ENCODE results near the gene SACM1L.
"Not testable (repeated sequence)": the region's sequence is repeated elsewhere in the genome, so short reads cannot be mapped to it uniquely, and the experiment has no call there.

The SACM1L gene

GRCh38 chr3:45748068-45748467, 58.9 kb downstream of the SACM1L start:
- Histone ChIP-seq H2AFZ (ENCODE audit: low read length) (no peak overlapping the region), H3K27me3 (ENCODE audit: insufficient read depth, low read length, poor library complexity, severe bottlenecking) (no peaks in the 10 kb centered on the region), H4K20me1 (ENCODE audit: insufficient read depth, low read length, poor library complexity, severe bottlenecking) (no peaks in the 10 kb centered on the region), H3K9ac (ENCODE audit: low read depth, low read length, poor library complexity, severe bottlenecking) (no peak overlapping the region), H3K36me3 (ENCODE audit: insufficient read depth, low read length) (peaks cover 46% of the 10 kb centered on the region; the same call in 1 of the 2 replicates), H3F3A (ENCODE audit: low read depth) (no peaks in the 10 kb centered on the region), H3K9me3 (ENCODE audit: insufficient read depth, low read depth, low read length) (no peaks in the 10 kb centered on the region), H3K4me1 (ENCODE audit: insufficient read depth, low read length, poor library complexity, severe bottlenecking) (no peaks in the 10 kb centered on the region), H3K4me2 (ENCODE audit: low read depth, low read length, poor library complexity, severe bottlenecking) (no peak overlapping the region), H3K79me2 (ENCODE audit: insufficient read depth, low read length) (no peaks in the 10 kb centered on the region), H3K4me3 (ENCODE audit: low read length, poor library complexity, severe bottlenecking) (no peak overlapping the region), H3K9me2 (replicated peaks; ENCODE audit: low read depth, low read length) (no peaks in the 10 kb centered on the region)
- TF ChIP-seq CTCF (conservative IDR thresholded peaks at IDR 0.05; ENCODE audit: low read length) (no peak), EZH2phosphoT487 (IDR thresholded peaks at IDR 0.05; ENCODE audit: borderline replicate concordance) (no peak)

DNA sequence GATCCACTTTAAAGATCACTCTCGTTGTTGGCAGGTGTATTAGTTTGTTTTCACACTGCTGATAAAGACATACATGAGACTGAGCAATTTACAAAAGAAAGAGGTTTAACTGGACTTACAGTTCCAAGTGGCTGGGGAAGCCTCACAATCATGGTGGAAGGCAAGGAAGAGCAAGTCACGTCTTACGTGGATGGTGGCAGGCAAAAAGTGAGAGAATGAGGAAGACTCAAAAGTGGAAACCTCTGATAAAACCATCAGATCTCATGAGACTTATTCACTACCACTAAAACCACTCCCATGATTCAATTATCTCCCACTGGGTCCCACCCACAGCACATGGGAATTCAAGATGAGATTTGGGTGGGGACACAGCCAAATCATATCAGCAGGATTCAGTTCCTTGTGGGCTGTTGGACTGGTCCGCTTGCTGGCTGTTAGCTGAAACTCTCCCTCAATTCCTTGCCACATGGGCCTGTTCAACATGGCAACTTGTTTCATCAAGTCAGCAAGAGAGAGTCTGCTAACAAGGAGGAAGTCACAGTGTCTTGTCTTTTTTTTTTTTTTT, 59.9 kb downstream of the SACM1L start:
- peaks cover 35% of the 10 kb centered on the region; the same call in 1 of the 2 replicates for H3K36me3 ChIP-seq (ENCODE audit: insufficient read depth, low read length)
- not testable (repeated sequence) for H3K4me1 ChIP-seq (ENCODE audit: insufficient read depth, low read length, poor library complexity, severe bottlenecking); H4K20me1 ChIP-seq (ENCODE audit: insufficient read depth, low read length, poor library complexity, severe bottlenecking); H3K4me3 ChIP-seq (ENCODE audit: low read length, poor library complexity, severe bottlenecking); H3K9ac ChIP-seq (ENCODE audit: low read depth, low read length, poor library complexity, severe bottlenecking); H3K27me3 ChIP-seq (ENCODE audit: insufficient read depth, low read length, poor library complexity, severe bottlenecking); H3K9me2 ChIP-seq (replicated peaks; ENCODE audit: low read depth, low read length); H3K9me3 ChIP-seq (ENCODE audit: insufficient read depth, low read depth, low read length); H3F3A ChIP-seq (ENCODE audit: low read depth); H3K4me2 ChIP-seq (ENCODE audit: low read depth, low read length, poor library complexity, severe bottlenecking); H2AFZ ChIP-seq (ENCODE audit: low read length); H3K79me2 ChIP-seq (ENCODE audit: insufficient read depth, low read length)

DNA sequence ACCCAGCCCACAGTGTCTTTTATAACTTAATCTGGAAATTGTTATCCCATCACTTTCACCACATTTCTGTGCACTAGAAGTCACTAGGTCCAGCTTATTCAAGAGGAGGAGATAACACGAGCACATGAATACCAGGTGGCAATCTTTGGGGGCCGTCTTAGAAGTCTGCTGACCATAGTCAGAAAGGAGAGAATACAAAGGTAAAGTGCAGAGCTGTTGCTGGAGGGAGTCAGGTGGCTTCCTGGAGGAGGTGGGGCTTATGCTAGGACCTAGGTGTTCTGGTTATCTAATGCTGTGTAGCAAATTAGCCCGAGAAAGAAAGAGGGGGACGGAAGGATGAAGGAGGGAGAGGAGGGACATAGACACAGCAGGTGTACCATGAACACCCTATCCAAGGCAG, 60.7 kb downstream of the SACM1L start:
- Histone ChIP-seq H3K9me3 (ENCODE audit: insufficient read depth, low read depth, low read length) (no peaks in the 10 kb centered on the region), H3K36me3 (ENCODE audit: insufficient read depth, low read length) (peaks cover 28% of the 10 kb centered on the region; the same call in 1 of the 2 replicates), H3K9me2 (replicated peaks; ENCODE audit: low read depth, low read length) (no peaks in the 10 kb centered on the region), H3K79me2 (ENCODE audit: insufficient read depth, low read length) (no peaks in the 10 kb centered on the region), H3K4me2 (ENCODE audit: low read depth, low read length, poor library complexity, severe bottlenecking) (no peak overlapping the region), H3K4me3 (ENCODE audit: low read length, poor library complexity, severe bottlenecking) (no peak overlapping the region), H3K4me1 (ENCODE audit: insufficient read depth, low read length, poor library complexity, severe bottlenecking) (no peaks in the 10 kb centered on the region), H3F3A (ENCODE audit: low read depth) (no peaks in the 10 kb centered on the region), H3K9ac (ENCODE audit: low read depth, low read length, poor library complexity, severe bottlenecking) (no peak overlapping the region), H4K20me1 (ENCODE audit: insufficient read depth, low read length, poor library complexity, severe bottlenecking) (no peaks in the 10 kb centered on the region), H3K27me3 (ENCODE audit: insufficient read depth, low read length, poor library complexity, severe bottlenecking) (no peaks in the 10 kb centered on the region), H2AFZ (ENCODE audit: low read length) (no peak overlapping the region)
- TF ChIP-seq CTCF (conservative IDR thresholded peaks at IDR 0.05; ENCODE audit: low read length): no peak
- no peak for TF ChIP-seq EZH2phosphoT487 (IDR thresholded peaks at IDR 0.05; ENCODE audit: borderline replicate concordance)

- H2AFZ ChIP-seq (ENCODE audit: low read length): no peak overlapping the region
- no peaks in the 10 kb centered on the region for H3F3A ChIP-seq (ENCODE audit: low read depth)
- no peaks in the 10 kb centered on the region for H4K20me1 ChIP-seq (ENCODE audit: insufficient read depth, low read length, poor library complexity, severe bottlenecking)
- no peak overlapping the region for H3K4me3 ChIP-seq (ENCODE audit: low read length, poor library complexity, severe bottlenecking)
- H3K36me3 ChIP-seq (ENCODE audit: insufficient read depth, low read length): peaks cover 11% of the 10 kb centered on the region; the same call in 1 of the 2 replicates
- H3K9me2 ChIP-seq (replicated peaks; ENCODE audit: low read depth, low read length): no peaks in the 10 kb centered on the region
- TF ChIP-seq EZH2phosphoT487 (IDR thresholded peaks at IDR 0.05; ENCODE audit: borderline replicate concordance) (no peak), CTCF (conservative IDR thresholded peaks at IDR 0.05; ENCODE audit: low read length) (no peak)
- H3K9me3 ChIP-seq (ENCODE audit: insufficient read depth, low read depth, low read length): no peaks in the 10 kb centered on the region
- H3K27me3 ChIP-seq (ENCODE audit: insufficient read depth, low read length, poor library complexity, severe bottlenecking): no peaks in the 10 kb centered on the region
- no peak overlapping the region for H3K4me2 ChIP-seq (ENCODE audit: low read depth, low read length, poor library complexity, severe bottlenecking)
- no peaks in the 10 kb centered on the region for H3K4me1 ChIP-seq (ENCODE audit: insufficient read depth, low read length, poor library complexity, severe bottlenecking)
- no peak overlapping the region for H3K9ac ChIP-seq (ENCODE audit: low read depth, low read length, poor library complexity, severe bottlenecking)
- no peaks in the 10 kb centered on the region for H3K79me2 ChIP-seq (ENCODE audit: insufficient read depth, low read length)
Measured at GRCh38 chr3:45751537-45752242, 62.5 kb downstream of the SACM1L start.
